Stimulated activated memory B cell treated with anti-CD40 and anti-IgM and Interleukin-4, amounts not matched to agents 10 μg/mL and 1 μg/mL and 100 μg/mL, for 72 hours (primary cell): Measurements from ENCODE around the gene CFAP107.
"Not testable (repeated sequence)": the region's sequence is repeated elsewhere in the genome, so short reads cannot be mapped to it uniquely, and the experiment has no call there.

Source experiments
- ATAC-seq: fragments of 150-1000 bp; cut with Tn5 transposase; 2 replicates; pipeline ENCODE4 v1.10.0; 2021
- H3K27ac Mint-ChIP-seq: one replicate; pipeline ENCODE4 v1.8.0; 2022; ENCODE audit warnings: mild to moderate bottlenecking, mixed read lengths
- H3K27me3 Mint-ChIP-seq: one replicate; pipeline ENCODE4 v1.8.0; 2022; ENCODE audit warnings: mixed read lengths
- H3K36me3 Mint-ChIP-seq: one replicate; pipeline ENCODE4 v1.8.0; 2022; ENCODE audit warnings: mixed read lengths
- H3K4me1 Mint-ChIP-seq: one replicate; pipeline ENCODE4 v1.8.0; 2022; ENCODE audit warnings: mixed read lengths
- H3K4me3 Mint-ChIP-seq: one replicate; pipeline ENCODE4 v1.8.0; 2022; ENCODE audit warnings: mild to moderate bottlenecking, moderate library complexity, mixed read lengths
- H3K9me3 Mint-ChIP-seq: one replicate; pipeline ENCODE4 v1.8.0; 2022; ENCODE audit warnings: mixed read lengths

The CFAP107 gene, protein sequence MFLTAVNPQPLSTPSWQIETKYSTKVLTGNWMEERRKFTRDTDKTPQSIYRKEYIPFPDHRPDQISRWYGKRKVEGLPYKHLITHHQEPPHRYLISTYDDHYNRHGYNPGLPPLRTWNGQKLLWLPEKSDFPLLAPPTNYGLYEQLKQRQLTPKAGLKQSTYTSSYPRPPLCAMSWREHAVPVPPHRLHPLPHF

DNA sequence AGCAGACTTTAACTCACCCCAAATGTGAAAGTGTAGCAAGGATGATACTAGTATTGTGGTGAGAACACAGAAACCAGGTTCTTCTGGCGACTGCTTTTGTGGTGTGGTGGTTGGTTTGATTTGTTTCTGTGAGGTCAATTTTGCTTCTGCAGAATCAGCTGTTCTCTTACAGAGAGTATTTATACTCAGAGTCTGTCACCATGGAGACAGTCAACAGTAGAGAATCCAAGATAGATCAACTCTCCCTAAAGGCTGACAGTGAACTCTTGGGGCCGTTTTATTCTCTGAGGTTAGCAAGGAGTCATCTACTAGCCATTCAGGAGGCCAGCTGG, at the start of gene CFAP107:
Gene CFAP107, plus strand, starts transcription at position 209 of the 332 bp plus-strand sequence. CDS start 231 bp downstream, outside the sequence.
- ATAC-seq: no peak
- Mint-ChIP-seq H3K4me3 (no peak within 1 kb of the TSS), H3K36me3 (peaks cover 16% of the 10 kb centered on the region)

DNA sequence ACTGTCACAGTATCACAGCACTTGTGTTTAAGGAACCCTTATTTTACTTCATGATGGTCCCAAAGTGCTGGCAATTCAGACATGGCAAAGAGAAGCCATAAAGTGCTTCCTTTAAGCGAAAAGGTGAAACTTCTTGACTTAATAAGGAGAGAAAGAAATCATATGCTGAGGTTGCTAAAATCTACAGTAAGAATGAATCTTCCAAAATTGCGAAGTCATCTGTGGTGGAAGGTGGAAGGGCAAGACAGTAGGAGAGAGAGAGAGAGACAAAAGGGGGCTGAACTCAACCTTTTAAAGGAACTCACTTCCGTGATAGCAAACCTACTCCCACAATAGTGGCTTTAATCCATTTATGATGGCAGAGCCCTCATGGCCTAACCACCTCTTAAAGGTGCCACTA, 49.3 kb upstream of the CFAP107 start:
- H3K36me3 Mint-ChIP-seq: no peaks in the 10 kb centered on the region
- H3K4me1 Mint-ChIP-seq: no peaks in the 10 kb centered on the region
- H3K27ac Mint-ChIP-seq: no peak overlapping the region
- no peaks in the 10 kb centered on the region for H3K9me3 Mint-ChIP-seq
- H3K27me3 Mint-ChIP-seq: peaks cover 36% of the 10 kb centered on the region
- no peak overlapping the region for H3K4me3 Mint-ChIP-seq
- no peak for ATAC-seq

More for the DNA sequence above, at the start of gene CFAP107:
- H3K9me3 Mint-ChIP-seq: peaks cover 26% of the 10 kb centered on the region
- no peak within 1 kb of the TSS for H3K27ac Mint-ChIP-seq
- H3K4me1 Mint-ChIP-seq: no peaks in the 10 kb centered on the region
- peaks cover 39% of the 10 kb centered on the region for H3K27me3 Mint-ChIP-seq

DNA sequence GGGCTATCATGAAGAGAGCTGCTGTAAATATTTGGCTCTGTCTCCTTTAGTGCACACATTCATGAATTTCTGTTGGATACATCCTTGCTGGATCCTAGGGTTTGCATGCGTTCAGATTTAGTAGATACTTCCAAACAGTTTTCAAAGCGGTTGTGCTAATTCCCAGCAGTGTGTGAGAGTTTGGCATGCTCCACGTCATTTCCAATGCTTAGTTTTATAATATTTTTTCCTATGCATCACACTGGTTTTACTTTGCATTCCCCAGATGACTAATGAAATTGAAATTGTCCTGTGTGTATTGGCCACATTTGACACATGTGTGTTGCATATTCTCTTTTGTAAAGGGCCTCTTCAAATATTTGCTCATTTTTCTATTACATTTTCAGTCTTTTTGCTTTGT, 48.6 kb upstream of the CFAP107 start:
- Mint-ChIP-seq H3K9me3 (no peaks in the 10 kb centered on the region), H3K27ac (no peak overlapping the region), H3K4me3 (no peak overlapping the region), H3K36me3 (no peaks in the 10 kb centered on the region), H3K27me3 (peaks cover 36% of the 10 kb centered on the region), H3K4me1 (no peaks in the 10 kb centered on the region)
- no peak for ATAC-seq

DNA sequence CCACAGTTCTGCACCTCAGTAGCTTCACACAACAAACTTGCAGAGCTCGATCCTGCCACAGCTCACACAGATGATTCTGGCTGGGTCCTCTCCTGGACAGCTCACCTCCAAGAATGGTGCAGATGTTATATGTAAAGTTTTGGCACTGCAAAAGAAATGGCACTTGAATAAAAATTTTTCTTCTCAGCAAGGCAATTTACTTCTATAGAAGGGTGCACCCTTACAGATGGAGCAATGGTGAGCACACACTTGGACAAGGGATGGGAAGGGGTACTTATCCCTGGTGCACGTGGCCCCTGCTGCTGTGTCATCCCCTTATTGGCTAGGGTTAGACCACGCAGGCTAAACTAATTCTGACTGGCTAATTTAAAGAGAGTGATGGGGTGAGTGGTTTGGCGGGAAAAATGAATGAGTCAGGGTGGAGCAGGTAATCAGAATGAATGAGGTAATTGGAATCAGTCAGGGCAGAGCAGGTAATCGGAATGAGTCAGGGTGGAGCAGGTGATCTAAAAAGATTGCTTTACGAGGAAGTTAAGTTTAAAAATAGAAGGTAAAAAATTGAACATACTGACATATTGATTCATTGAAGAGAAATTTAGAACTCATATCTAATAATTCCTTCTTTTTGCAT, 42.1 kb upstream of the CFAP107 start:
- H3K27me3 Mint-ChIP-seq: peaks cover 16% of the 10 kb centered on the region
- no peaks in the 10 kb centered on the region for H3K4me1 Mint-ChIP-seq
- H3K36me3 Mint-ChIP-seq: no peaks in the 10 kb centered on the region
- H3K9me3 Mint-ChIP-seq: peaks cover 11% of the 10 kb centered on the region
- no peak overlapping the region for H3K4me3 Mint-ChIP-seq
- ATAC-seq: no peak
- no peak overlapping the region for H3K27ac Mint-ChIP-seq

DNA sequence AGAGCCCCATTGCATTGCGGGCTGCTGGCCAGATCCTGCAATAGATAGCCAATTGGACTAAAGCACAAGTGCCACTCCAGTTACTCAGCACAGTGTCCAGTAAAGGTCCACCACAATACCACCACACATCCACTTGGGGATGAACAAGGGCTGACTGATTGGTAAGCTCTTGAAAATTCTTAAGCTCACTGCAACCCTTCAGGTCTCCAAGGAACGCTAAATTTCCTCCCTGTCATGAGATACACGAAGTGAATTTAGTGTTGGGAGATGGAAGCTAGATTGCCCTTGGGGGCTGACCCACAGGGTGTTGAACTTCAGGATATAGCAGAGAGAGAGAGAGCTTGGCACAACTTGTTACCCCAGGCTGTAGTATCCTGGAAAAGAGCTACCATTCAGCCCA, 39.9 kb upstream of the CFAP107 start:
- ATAC-seq: no peak
- no peak overlapping the region for H3K4me3 Mint-ChIP-seq
- H3K36me3 Mint-ChIP-seq: no peaks in the 10 kb centered on the region
- no peak overlapping the region for H3K27ac Mint-ChIP-seq
- H3K4me1 Mint-ChIP-seq: no peaks in the 10 kb centered on the region
- peaks cover 11% of the 10 kb centered on the region for H3K9me3 Mint-ChIP-seq
- H3K27me3 Mint-ChIP-seq: peaks cover 4% of the 10 kb centered on the region

DNA sequence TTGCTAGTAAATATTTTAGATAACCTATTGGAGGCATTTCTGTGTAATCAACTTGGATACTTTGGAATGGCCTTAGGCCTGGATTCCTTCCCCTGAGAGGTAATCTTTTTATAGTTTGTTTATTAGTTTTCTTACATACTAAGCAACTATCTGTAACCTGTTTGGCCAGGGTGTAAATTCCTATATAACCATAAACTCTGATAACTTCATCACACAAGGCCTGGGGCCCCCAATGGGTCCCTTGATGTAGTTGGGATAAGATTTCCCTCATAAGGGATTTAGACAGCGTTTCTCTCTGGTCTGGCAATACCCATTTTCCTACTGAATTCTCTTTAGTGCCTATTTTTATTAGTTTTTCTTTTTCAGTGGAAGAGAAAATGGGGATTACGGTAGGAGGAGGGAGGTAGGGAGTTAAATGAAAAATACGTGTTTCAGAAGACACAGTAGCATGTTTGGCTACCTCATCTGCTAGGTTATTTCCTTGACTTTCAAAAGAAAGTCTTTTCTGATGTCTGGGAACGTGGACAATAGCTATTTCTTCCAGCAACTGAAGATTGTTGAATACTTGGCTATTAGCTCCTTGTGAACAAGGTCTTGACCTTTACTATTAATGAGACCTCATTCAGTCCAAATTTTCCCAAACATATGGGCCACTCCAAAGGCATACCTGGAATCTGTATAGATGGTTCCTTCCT, 37.5 kb upstream of the CFAP107 start:
- peaks cover 4% of the 10 kb centered on the region for H3K9me3 Mint-ChIP-seq
- ATAC-seq: no peak
- no peak overlapping the region for H3K27ac Mint-ChIP-seq
- peaks cover 25% of the 10 kb centered on the region for H3K27me3 Mint-ChIP-seq
- H3K36me3 Mint-ChIP-seq: no peaks in the 10 kb centered on the region
- no peaks in the 10 kb centered on the region for H3K4me1 Mint-ChIP-seq
- H3K4me3 Mint-ChIP-seq: no peak overlapping the region

DNA sequence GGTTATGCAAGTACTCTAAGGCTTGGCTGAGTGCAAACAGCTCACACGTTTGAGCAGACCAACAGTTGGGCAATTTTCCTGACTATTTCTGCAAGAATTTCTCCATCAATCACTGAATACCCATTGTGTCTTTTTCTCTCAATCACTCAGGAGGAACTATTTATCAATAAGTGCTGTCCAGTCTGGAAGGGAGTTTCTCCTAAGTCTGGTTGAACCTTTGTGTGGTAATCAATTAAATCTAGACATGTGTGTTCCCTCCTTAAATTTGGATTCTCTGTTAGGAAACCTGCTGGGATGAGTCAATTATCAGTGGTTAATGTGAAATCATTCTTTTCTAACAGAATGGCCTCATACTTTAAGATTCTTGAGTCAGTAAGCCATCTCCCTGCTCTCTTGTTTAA, 36.9 kb upstream of the CFAP107 start:
- H3K27ac Mint-ChIP-seq: no peak overlapping the region
- no peaks in the 10 kb centered on the region for H3K4me1 Mint-ChIP-seq
- H3K9me3 Mint-ChIP-seq: peaks cover 1% of the 10 kb centered on the region
- H3K36me3 Mint-ChIP-seq: no peaks in the 10 kb centered on the region
- ATAC-seq: no peak
- peaks cover 31% of the 10 kb centered on the region for H3K27me3 Mint-ChIP-seq
- no peak overlapping the region for H3K4me3 Mint-ChIP-seq

DNA sequence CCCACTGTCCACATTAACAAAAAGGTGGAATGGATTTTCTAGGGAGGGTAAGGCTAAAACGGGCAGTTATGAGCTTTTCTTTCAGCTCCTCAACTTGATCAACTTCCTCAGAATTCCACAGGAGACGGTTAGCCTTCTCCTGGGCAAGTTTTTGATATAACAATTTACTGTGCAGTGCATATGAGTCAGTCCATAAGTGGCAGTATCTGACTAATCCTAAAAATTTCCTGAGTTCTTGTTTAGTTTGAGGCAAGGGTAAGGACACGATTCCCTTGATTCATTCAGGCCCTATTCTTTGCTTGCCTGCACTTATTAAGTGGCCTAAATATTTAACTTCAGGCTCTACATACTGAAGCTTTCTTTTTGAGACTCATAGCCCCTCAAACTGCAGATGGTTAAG, 36.3 kb upstream of the CFAP107 start:
- no peak overlapping the region for H3K4me3 Mint-ChIP-seq
- no peak for ATAC-seq
- no peak overlapping the region for H3K27ac Mint-ChIP-seq
- H3K4me1 Mint-ChIP-seq: no peaks in the 10 kb centered on the region
- no peaks in the 10 kb centered on the region for H3K36me3 Mint-ChIP-seq
- no peaks in the 10 kb centered on the region for H3K9me3 Mint-ChIP-seq
- H3K27me3 Mint-ChIP-seq: peaks cover 33% of the 10 kb centered on the region

DNA sequence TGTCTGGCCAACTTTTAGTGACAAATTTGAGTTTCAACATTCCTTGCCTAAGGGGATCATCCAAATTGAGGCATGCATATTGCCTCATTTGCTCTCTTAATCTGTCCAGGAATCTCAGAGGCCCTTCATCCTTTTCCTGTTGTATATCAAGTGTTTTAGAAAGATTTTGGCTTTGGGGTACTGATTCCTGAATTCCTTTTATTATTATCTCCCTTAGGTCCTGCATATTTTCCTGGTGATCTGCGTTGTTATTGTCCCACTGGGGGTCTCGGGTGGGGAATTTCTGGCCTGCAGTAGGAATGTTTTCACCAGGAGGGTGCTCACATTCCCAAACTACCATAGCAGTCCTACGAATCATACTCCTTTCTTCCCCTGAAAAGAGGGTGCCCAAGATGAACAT, 34.5 kb upstream of the CFAP107 start:
- Mint-ChIP-seq H3K9me3 (no peaks in the 10 kb centered on the region), H3K4me3 (no peak overlapping the region), H3K36me3 (no peaks in the 10 kb centered on the region), H3K27ac (no peak overlapping the region), H3K4me1 (no peaks in the 10 kb centered on the region), H3K27me3 (peaks cover 33% of the 10 kb centered on the region)
- no peak for ATAC-seq

DNA sequence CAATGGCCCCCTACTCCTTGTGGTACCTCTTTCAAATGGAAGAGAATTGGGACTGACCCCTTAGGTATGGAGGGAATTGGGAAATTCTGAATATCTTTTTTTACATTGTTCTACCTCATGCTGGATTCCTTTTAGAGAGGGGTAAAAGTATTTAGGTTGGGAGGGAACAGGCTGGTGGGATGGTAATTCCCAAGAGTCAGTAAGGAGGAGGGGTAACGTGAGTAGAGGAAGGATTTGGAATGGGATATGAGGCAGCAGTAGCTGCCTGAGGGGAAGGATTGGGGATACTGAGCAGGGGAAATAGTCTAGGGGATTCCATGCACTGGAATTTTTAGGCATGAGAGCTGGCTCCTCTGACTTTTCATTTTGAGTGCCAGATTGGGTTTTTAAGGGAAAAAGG, 33.9 kb upstream of the CFAP107 start:
- no peaks in the 10 kb centered on the region for H3K4me1 Mint-ChIP-seq
- ATAC-seq: no peak
- H3K27me3 Mint-ChIP-seq: peaks cover 33% of the 10 kb centered on the region

DNA sequence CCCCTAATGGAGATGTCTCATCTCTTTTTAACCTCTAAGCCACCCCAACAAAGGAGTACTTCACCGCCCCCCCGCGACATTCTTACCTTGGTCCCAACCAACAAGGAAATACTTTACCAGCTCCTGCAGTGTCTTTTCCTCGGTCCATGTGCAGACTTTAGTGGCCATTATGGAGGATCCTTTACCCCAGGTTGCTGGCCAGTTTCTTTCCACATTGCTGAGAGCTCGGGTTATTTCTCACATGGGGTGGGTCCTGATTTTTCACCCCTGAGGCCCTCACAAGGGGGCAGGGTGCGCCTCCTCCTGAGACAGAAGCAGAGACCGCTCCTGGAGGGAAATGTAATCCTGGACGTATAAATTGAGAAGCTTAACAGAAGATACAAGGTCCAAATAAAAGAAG, 33.1 kb upstream of the CFAP107 start:
- H3K9me3 Mint-ChIP-seq: no peaks in the 10 kb centered on the region
- no peak overlapping the region for H3K4me3 Mint-ChIP-seq
- H3K27me3 Mint-ChIP-seq: peaks cover 38% of the 10 kb centered on the region
- H3K36me3 Mint-ChIP-seq: no peaks in the 10 kb centered on the region
- H3K27ac Mint-ChIP-seq: no peak overlapping the region
- no peak for ATAC-seq
- H3K4me1 Mint-ChIP-seq: no peaks in the 10 kb centered on the region

More for the DNA sequence above, 33.9 kb upstream of the CFAP107 start:
- Mint-ChIP-seq H3K4me3 (no peak overlapping the region), H3K36me3 (no peaks in the 10 kb centered on the region), H3K27ac (no peak overlapping the region), H3K9me3 (no peaks in the 10 kb centered on the region)

DNA sequence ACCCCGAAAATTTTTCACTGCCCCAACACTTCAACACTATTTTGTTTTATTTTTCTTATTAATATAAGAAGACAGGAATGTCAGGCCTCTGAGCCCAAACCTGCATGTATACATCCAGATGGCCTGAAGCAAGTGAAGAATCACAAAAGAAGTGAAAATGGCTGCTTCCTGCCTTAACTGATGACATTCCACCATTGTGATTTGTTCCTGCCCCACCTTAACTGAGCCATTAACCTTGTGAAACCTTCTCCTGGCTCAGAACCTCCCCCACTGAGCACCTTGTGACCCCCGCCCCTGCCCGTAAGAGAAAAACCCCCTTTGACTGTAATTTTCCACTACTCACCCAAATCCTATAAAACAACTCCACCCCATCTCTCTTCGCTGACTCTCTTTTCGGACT, 32.3 kb upstream of the CFAP107 start:
- ATAC-seq: not testable (repeated sequence)

DNA sequence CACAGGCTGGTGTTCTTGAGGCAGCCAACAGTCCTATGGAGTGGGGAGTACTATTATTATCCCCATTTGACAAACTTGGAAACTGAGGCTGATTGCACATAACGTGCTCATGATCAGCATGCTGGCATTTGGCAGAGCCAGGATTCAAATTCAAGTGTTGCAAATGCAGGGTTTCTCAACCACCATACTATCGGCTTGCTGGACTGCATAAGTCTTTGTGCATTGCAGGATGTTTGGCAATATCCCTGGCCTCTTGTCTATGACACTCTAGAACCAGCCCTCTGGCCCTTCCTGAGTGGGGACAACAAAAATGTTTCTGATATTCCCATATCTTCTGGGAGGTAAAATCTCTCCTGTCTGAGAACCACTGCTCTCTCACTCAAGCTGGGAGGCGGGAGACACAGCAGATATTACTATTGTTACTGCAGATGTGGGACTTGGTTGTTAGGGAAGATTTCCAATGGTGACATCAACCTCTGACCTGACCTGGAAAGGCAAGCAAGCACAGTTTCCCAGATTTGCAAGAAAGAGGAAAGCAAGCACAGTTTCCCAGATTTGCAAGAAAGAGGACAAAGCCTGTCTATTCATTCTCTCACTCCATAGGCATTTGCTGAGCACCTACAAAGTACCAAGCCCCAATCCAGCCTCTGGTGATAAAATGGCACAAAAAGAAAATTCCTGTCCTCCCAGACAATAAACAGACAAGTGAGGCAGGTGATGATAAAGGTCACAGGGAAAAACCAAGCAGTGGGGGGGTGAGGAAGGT, 31.1 kb upstream of the CFAP107 start:
- H3K9me3 Mint-ChIP-seq: no peaks in the 10 kb centered on the region
- H3K27me3 Mint-ChIP-seq: peaks cover 46% of the 10 kb centered on the region
- H3K4me1 Mint-ChIP-seq: no peaks in the 10 kb centered on the region

More for the DNA sequence above, 32.3 kb upstream of the CFAP107 start:
- H3K9me3 Mint-ChIP-seq, H3K36me3 Mint-ChIP-seq, H3K4me1 Mint-ChIP-seq, H3K27ac Mint-ChIP-seq, H3K4me3 Mint-ChIP-seq: not testable (repeated sequence)
- peaks cover 39% of the 10 kb centered on the region for H3K27me3 Mint-ChIP-seq

DNA sequence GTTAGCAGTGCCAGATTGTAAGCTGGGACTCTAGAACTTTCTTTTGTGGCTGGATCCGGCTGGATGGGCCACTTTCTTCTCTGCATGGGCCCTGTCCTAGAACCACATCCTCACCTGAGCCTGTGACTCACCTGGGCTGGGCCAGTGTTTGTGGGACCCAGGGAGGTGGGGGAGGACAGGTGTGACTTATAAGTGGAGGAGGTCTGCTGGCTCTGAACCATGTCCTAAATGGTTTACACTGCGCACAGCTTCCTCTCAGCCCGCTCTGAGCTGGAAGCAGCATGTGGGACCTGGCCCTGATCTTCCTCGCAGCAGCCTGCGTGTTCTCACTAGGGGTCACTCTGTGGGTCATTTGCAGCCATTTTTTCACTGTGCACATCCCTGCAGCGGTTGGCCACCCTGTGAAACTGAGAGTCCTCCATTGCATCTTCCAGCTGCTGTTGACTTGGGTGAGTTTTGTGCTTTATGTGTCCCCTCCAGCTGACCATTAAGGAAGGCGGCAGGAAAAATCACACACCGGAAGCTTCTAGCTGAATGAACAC, 30.0 kb upstream of the CFAP107 start, which contains the start of gene AADACL3:
Gene AADACL3, plus strand, starts transcription at position 215 of the 542 bp plus-strand sequence. Its CDS starts 67 bp downstream, at position 282.
- no peaks in the 10 kb centered on the region for H3K36me3 Mint-ChIP-seq
- peak; percentile 20 for ATAC-seq
- no peak within 1 kb of the TSS for H3K27ac Mint-ChIP-seq
- peaks cover 55% of the 10 kb centered on the region for H3K27me3 Mint-ChIP-seq
- no peaks in the 10 kb centered on the region for H3K4me1 Mint-ChIP-seq
- H3K4me3 Mint-ChIP-seq: no peak within 1 kb of the TSS
- no peaks in the 10 kb centered on the region for H3K9me3 Mint-ChIP-seq

More for the DNA sequence above, 31.1 kb upstream of the CFAP107 start:
- H3K4me3 Mint-ChIP-seq: no peak overlapping the region
- H3K36me3 Mint-ChIP-seq: no peaks in the 10 kb centered on the region
- no peak overlapping the region for H3K27ac Mint-ChIP-seq
- ATAC-seq: no peak

DNA sequence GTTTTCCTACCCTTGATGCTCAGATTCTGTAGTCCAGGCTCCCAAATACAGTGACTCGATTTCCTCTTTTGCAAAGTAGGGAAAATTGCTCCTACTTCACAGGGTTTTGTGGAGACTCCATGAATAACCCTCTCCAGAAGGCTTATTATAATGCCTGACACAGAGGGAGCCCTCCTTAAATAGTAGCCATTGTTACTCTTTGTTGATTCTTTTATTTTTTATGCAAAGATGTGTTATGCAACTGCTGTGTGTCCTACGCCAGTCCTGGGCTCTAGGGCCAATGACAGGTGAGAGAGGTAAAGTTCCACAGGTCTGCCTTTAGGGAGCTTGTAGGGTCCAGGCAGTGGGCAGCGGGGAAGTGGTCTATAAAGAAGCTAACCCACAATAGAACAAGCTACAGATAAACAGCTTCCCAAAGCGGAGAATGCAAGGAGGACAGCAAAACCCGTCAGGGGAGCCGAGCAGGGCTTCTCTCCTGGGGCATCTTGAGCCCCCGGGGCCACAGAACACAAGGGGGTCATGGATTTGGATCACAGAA, 28.6 kb upstream of the CFAP107 start:
- no peak overlapping the region for H3K27ac Mint-ChIP-seq
- no peaks in the 10 kb centered on the region for H3K9me3 Mint-ChIP-seq
- H3K4me1 Mint-ChIP-seq: no peaks in the 10 kb centered on the region
- H3K4me3 Mint-ChIP-seq: no peak overlapping the region
- H3K36me3 Mint-ChIP-seq: no peaks in the 10 kb centered on the region
- no peak for ATAC-seq
- peaks cover 44% of the 10 kb centered on the region for H3K27me3 Mint-ChIP-seq
